GM19467 (cell line): Measurements from ENCODE around the gene RECQL5.

Experiments
- ATAC-seq: cut with Tn5 transposase; IDR thresholded peaks from one replicate; pipeline ENCODE4 v1.9.1; 2021; ENCODE audit warnings: mild to moderate bottlenecking, moderate library complexity; ENCODE audit not compliant: unreplicated experiment

The RECQL5 gene

DNA sequence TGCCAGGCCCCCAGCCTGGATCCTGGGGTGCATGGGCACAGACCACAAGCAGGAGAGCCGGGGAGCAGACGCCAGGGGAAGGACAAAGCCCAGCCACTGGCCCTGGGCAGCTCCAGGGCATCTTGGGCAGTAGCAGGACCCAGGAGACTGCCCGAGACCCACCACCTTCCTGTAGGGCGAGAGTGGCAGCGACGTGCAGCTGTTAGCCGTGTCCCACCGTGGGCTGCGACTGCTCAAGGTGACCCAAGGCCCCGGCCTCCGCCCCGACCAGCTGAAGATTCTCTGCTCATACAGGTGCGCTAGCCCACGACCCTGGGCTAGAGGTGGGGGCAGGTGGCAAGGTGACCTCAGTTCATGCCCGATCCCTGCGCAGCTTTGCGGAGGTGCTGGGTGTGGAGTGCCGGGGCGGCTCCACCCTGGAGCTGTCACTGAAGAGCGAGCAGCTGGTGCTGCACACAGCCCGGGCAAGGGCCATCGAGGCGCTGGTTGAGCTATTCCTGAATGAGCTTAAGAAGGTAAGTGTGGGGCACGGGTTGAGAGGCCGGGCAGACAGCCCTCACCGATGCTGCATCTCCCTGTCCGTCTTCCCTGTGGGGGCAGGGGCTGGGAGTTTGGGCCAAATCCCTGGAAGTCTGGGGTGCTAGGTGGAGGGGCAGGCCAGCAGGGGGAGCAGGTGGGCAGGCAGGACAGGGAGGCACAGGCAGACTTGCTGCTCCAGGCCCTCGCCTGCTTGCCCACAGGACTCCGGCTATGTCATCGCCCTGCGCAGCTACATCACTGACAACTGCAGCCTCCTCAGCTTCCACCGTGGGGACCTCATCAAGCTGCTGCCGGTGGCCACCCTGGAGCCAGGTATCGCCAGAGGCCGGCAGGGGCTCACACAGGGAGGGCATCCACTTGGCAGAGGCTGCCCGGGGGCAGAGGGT, 47.2 kb downstream of the RECQL5 start:
- ATAC-seq, result no peak

DNA sequence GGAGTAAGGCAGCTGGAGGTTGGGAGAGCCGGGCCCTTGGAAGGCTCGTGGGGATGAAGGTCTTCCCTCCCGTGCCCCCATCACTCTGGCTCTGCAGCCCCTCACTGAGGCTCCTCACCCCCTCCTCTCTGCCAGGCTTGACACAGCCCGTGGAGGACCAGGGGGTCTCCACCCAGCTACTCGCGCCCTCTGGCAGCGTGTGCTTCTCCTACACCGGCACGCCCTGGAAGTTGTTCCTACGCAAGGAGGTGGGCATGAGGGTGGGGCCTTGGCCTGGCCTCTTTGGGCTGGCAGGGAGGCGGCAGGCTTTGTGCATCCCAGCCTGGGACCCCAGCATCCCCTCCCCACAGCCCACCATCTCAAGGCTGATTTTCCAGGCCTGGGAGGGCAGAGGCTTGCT, 49.3 kb downstream of the RECQL5 start:
- ATAC-seq, result no peak

DNA sequence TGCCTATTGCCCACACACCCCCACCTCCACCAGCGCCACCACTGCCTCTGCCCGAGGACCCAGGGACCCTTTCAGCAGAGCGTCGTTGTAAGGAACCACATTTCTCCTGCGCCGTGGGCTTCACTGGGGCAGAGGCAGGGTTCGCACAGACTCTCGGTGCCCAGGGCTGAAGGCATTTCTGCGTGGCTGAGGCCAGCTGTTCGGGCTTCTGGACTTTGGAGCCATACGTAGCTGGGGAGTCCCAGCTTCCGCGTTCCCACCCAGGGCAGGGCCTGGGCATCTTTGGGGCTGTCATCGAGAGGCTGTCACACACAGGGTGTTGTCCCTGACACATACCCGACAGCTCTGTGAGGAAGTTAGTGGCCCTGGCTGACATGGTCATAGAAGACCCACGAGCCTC, 49.7 kb downstream of the RECQL5 start:
- no peak for ATAC-seq

DNA sequence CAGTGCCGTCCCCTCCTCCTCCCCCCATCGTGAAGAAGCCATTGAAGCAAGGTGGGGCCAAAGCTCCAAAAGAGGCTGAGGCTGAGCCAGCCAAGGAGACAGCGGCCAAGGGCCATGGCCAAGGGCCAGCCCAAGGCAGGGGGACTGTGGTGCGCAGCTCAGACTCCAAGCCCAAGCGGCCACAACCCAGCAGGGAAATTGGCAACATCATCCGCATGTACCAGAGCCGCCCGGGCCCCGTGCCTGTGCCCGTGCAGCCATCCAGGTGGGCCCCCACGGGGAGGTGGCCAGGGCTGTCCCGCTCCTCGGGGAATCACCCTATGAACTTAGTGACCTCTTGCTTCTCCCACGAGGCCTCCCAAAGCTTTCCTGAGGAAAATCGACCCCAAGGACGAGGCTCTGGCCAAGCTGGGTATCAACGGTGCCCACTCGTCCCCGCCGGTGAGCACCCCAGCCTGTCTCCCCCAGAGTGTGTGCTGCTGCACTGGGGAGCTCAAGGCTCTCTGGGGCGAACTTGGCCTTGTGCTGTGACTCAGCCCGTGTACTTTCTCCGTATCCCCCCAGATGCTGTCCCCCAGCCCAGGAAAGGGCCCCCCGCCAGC, 50.3 kb downstream of the RECQL5 start:
- ATAC-seq, result no peak

DNA sequence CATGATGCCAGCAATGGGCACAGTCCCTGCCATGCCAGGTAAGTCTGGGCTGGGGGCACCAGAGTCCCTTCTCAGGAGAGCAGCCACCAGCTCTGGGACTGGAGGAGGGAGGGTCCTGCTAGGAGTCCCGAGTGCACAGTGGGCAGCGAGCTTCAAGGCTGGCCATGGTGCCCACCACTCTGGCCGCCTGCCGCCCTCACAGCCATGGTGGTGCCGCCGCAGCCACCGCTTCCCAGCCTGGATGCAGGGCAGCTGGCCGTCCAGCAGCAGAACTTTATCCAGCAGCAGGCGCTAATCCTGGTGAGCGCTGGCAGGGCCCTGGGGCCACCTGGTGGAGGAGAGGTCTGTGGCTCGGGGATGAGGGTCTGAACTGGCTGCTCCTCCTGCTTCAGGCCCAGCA, 51.7 kb downstream of the RECQL5 start:
- ATAC-seq, result no peak

DNA sequence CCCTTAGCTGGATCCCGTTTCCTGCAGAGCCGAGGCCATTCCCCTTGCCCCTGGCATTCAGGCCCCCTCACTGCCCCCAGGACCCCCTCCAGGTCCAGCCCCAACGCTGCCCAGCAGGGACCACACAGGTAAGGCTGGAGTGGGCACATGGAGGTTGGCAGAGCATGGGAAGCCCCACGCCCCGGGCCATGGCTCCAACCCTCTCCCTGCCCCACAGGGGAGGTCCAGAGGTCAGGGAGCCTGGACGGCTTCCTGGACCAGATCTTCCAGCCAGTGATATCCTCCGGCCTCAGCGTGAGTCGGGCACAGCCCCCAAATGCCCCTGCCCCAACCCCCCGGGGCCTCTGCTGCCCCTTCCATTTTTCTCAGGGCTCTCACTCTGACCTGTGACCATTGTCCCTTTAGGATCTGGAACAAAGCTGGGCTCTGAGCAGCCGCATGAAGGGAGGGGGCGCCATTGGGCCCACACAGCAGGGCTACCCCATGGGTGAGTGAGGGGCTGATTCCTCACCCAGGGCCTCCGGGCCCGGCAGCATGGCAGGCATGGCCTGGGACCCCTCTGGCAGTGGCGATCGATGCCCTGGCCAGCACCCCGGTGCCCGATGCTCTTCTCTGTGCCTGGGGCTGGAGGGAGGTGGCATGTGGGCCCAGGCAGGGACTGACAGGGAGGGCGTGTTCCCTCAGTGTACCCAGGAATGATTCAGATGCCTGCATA, 52.2 kb downstream of the RECQL5 start:
- no peak for ATAC-seq

DNA sequence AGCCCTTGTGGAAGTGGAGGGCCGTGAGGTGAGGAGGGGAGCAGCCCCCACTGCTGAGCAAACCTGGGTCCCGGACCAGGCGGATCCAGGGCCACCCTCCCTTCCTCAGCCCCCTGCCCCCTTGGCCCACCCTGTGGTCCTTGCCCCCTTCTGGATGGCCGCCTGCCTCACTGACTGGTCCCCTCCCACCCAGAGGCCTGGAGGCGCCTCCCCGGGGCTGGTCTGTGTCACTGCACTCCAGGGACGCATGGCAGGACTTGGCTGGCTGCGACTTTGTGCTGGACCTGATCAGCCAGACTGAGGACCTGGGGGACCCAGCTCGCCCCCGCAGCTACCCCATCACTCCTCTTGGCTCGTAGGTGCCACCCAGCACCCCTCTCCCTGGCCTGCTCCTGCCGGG, 52.9 kb downstream of the RECQL5 start:
- ATAC-seq, result no peak

DNA sequence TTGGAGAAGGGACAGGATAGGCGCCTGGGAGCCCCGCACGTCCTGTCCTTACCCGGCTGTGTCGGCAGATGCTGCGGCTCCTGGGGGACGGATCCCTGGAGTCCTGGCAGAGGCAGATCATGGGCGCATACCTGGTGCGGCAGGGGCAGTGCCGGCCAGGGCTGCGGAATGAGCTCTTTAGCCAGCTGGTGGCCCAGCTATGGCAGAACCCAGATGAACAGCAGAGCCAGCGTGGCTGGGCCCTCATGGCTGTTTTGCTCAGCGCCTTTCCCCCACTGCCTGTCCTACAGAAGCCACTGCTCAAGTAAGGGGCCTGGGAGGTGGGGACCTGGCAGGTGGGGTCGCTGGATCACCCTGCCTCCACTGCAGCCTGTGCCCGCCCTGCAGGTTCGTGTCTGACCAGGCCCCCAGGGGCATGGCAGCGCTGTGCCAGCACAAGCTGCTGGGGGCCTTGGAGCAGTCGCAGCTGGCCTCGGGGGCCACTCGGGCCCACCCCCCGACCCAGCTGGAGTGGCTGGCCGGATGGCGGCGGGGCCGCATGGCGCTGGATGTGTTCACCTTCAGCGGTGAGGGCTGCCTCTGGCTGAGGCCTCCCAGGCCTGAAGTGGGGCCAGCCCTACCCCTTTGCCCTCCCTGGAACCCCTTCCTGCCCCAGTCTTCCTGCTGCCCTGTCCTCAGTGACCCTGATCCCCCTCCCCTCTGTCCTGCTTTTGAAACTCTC, 53.9 kb downstream of the RECQL5 start:
- no peak for ATAC-seq

DNA sequence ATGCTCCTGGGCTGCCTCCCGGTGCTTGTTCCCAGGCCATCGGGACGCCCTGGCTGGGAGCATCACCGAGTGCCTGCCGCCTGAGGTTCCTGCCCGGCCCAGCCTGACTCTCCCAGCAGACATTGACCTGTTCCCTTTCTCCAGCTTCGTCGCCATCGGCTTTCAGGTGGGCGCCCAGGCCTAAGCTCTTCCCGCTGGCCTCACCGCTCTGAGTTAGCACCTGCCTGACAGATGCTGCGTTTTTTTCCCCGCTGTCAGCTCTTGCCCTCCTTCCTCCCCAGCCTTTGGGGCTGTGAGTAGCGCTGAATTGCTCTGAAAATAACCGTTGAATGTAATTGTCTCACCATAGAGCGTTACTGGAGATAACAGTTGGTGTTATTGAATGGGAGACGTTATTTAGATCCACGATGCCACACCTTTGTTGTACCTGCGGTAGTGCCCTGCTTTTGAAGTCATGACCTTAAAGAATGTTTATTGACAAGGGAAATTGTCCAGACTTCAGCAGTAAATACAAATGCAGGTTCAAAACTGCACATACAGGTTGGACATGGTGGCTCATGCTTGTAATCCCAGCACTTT, 55.0 kb downstream of the RECQL5 start:
- no peak for ATAC-seq

DNA sequence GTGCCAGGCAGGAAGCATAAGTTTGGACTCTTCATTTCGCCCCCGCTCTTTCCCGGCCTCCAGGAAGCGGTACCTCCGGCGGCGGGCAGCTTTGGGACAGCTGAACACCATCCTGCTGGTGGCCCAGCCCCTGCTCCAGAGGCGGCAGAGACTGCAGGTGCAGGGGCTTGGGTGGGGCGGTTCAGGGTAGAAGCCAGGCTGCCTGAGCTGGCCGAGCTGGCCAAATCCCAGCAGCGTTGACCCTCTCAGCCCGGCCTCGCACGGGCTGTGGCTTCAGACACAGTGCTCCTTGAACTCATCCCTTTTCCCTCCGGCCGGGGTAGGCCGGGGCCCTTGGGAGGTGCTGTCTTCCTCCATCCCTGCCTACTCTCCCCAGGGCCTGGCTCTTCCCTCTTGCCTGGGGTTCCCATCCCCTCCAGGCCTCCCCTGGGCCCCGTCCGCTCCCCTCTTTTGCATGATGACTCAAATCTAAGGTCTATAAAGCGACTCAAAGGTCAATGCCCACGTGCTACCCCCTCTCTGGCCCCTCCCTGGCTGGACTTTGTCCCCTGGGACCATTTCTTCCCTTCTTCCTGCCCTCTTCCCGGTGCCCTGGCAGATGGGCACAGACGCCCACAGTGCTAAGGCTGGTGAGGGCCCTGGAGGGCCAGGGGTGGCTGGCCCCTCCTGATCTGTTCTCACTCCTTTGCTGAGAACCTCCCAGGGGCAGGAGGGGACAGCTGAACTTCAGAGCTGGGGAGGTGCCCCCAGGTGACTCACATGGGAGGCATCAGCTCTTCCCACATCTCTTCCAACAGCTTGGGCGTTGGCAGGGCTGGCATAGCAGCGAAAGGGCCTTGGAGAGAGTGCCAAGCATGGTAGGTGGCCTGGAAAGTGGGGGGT, 56.6 kb downstream of the RECQL5 start:
- ATAC-seq, result no peak

DNA sequence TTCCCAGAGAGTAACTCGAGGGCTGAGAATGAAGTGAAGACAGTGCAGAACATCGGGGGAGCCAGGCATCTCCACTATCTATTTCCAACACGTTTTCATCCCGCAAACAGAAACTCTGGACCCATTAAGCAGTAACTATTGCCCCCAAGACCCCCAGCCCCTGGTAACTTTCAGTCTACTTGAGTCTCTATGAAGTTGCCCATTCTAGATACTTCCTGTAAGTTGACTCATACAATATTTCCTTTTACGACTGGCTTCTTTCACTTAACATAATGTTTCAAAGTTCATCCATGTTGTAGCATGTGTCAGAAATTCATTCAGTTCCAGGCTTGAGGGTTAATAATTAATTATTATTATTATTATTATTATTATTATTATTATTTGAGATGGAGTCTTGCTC, 59.9 kb downstream of the RECQL5 start:
- no peak for ATAC-seq

DNA sequence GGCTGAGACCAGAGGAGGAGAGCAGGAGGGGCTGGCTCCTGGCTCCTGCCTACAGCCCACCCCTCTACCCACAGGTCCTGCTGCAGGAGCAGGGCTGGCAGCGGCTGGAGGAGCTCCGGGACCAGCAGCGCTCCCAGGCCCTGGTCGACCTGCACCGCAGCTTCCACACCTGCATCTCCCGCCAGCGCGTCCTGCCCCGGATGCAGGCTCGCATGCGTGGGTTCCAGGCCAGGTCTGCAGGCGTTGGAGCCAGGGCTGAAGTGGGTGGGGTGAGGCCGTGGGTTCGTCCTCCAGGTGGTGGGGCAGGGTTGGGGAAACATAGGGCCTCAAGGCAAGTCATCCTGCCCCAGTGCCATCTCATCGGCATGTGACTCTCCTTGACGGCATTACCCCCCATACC, 61.2 kb downstream of the RECQL5 start:
- ATAC-seq, result no peak

DNA sequence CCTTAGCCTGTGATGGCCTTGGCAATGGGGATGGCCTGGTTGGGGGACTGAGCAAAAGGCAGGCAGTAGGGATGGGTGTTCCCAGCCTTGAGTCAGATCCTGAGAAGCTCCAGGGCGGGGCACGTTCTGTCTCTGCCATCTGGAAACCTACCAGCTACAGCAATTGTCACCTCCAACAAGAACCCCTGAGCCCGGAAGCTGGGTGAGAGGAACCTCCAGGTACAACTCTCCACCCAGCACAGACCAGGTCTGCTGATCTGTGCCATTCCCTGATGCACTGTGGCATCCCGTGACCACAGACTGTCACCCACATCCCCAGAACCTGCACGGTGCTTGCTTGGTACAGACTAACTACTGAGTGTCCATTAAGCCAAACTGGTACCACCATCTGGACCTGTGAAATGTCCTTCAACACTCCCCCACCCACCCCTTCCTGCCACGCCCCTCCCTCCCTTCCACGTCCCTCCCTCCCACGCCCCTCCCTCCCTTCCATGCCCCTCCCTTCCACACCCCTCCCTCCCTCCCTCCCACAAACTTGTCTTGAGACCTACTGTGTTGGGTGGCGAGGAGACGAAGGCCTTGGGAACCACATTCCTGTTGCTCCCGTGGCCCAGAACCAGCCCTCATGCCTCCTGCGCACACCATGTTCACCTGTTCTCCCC, 62.8 kb downstream of the RECQL5 start:
- ATAC-seq, result no peak

DNA sequence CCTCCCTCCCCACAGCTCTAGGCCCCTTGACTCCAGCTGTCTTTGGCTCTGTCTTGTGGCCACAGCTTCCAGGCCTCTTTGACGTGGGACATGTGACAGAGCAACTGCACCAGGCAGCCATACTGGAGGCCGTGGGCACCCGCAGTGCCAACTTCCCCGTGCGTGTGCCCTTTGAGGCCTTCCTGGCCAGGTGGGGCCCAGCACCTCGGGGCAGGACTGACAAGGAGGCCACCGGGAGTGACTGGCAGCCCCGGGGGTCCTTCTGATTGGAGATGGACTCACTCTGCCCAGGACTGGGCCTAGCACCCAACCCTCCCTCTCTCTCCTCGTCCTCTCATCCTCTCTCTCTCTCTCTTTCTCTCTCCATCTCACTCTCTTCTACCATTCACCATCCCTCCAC, 63.8 kb downstream of the RECQL5 start:
- no peak for ATAC-seq

DNA sequence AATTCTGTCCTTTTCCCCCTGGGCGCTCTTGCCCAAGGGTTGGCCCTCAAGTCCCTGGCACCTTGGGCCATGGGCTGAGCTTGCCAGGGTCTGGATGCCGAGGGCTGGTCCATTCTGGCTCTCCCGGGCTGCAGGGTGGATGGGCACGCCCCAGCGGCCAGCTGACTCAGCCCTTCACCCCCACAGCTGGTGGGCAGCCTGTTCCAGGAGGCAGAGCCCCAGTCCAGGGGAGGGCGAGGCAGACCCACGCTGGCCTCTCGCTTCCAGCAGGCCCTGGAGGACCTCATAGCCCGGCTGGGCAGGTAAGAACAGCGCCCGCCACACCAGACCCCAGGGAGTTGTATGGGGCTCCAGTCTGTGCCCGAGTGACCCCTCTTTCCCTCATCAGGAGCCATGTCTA, 64.3 kb downstream of the RECQL5 start:
- ATAC-seq, result no peak

DNA sequence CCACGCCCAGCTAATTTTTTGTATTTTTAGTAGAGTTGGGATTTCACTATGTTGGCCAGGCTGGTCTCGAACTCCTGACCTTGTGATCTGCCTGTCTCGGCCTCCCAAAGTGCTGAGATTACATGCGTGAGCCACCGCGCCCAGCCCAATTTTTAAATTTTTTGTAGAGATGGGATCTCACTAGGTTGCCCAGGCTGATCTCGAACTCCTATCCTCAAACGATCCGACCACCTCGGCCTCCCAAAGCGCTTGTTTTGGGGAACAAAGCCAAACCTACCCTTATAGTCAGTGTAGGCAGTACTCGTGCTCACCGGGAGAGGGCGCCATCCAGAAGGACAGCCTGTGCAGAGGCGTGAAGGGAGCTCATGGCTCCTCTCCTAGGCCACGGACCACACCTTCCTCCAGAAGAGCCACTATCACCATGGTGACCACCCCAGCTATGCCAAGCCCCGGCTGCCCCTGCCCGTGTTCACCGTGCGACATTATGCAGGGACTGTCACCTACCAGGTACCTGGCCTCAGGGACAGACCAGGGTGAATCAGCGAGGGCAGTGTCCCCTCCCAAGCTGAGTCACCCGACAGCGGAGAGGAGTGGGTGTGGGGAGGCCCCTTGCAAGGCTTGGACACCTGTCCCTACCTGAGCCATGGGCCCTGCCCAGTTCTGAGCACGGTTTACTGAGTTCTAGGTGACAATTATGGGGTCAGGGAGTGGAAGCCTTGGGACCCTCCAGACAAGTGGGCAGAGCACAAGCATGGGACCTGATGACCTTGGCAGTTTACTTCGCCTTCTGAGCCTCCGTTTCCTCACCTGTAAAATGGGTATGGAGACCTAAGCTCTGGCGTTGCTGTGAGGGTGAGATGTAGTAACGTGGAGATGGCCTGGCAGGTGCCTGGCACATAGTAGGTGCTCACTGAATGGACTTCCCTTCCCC, 65.6 kb downstream of the RECQL5 start:
- ATAC-seq, result no peak

DNA sequence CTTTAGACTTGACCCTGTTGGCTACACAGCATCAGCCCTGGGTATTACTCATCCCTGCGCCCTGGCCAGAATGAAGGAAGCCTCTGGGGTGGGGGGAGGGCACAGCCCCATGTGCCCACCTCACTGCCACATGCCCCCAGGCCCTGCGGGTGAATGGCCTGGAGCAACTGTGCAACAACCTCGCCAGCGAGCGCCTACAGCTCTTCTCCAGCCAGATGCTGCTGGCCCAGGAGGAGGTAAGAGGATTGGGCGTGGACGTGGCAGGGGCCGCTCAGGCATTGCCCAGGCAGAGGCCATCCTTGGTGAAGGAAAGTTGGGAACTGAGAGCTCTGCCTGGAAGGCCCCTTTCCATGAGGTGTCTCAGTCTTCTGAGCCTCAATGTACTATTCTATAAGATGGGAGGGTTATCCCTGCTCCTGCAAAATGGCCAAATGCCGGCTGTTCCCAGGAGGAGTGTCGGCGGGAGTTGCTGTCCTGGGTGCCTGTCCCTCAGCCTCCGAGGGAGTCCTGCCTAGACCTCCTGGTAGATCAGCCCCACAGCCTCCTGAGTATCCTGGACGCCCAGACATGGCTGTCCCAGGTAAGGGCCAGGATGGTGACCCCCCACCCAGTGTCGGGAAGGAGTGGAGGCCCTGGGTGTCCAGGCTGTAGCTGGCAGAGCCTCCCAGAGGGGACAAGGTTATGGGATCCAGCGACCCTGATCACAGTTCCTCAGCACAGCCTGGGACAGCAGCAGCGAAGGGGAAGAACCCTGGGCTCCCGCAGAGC, 70.5 kb downstream of the RECQL5 start:
- ATAC-seq, result no peak

DNA sequence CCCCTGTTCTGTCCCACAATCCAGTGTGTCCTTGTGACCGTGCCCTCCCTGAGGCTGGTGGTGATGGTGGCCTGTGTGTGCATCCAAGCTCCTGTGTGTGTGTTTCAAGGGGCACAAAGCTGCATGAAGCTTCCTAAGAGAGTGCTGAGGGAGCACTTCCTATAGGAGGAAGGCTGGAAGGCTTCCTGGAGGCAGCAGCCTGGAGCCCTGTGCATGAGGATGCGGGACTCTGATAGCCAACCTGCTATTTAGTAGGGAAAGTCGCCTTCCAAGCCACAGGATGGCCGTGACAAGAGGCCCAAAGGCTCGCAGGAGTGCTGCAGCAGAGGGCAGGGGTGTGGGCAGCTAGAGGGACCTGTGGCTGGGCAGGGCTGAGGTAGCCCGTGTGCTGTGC, 71.0 kb downstream of the RECQL5 start:
- no peak for ATAC-seq
